Stomach (tissue), 4 donors: ENCODE data around the gene LDLRAD3.

Source experiments
- EP300 ChIP-seq: sonication (generic); formaldehyde crosslinking; IDR thresholded peaks from one replicate; pipeline ENCODE4 v1.6.1; 2017; ENCODE audit warnings: antibody characterized with exemption
- POLR2A ChIP-seq, 4 donors: fragments of 450-650 bp; IDR thresholded peaks; one replicate each; pipeline ENCODE4 v1.6.1; 2016; ENCODE audit warnings: antibody characterized with exemption in 4 of 4, control low read depth in 2 of 4, mild to moderate bottlenecking in 1 of 4, moderate library complexity in 1 of 4
- TF ChIP-seq, protein P1 (sequence below), 7 experiments: fragments of 450-650 bp in 4 of 7; fragments of 200-600 bp in 3 of 7; sonication (generic) in 3 of 7; IDR thresholded peaks; one replicate each; pipeline ENCODE4 v1.5.1; 2016 to 2019; ENCODE audit warnings: antibody characterized with exemption in 7 of 7, control low read depth in 2 of 7, mild to moderate bottlenecking in 1 of 7

DNA sequence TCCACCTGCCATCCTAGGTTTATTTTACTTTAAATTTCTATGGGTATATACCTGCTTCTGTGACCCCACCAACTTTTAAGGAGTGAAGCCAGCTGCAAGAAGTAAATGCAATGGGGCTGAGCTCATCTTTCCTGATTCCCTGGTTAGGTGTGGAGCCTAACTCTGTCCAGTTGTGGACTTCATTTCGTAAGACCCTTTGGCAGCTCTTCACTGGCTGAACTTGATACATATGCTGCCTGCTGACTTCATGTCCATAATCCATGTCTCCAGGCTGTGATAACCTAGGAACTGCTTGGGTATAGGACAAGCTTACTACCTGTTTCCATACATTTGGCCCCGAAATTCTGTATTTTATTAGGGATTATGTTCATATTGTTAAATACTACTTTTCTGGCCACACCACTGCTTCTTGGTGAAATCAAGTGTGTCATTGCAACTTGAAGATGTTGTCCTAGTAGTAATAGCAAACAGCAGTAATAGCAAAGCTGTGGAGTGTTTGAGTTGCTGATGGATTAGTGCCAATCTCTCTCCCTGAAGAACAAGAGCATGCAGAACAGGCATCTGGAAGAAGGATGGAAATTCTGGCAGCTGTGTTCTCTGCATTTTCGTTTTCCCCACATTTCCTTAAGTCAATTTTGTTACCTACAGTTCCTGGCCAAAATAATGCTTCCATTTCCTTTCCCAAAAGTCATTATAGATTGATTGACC, 31.2 kb downstream of the LDLRAD3 start:
- TF ChIP-seq POLR2A (IDR thresholded peaks at IDR 0.05) (no peak), EP300 (no peak)
- TF ChIP-seq, protein P1, sequence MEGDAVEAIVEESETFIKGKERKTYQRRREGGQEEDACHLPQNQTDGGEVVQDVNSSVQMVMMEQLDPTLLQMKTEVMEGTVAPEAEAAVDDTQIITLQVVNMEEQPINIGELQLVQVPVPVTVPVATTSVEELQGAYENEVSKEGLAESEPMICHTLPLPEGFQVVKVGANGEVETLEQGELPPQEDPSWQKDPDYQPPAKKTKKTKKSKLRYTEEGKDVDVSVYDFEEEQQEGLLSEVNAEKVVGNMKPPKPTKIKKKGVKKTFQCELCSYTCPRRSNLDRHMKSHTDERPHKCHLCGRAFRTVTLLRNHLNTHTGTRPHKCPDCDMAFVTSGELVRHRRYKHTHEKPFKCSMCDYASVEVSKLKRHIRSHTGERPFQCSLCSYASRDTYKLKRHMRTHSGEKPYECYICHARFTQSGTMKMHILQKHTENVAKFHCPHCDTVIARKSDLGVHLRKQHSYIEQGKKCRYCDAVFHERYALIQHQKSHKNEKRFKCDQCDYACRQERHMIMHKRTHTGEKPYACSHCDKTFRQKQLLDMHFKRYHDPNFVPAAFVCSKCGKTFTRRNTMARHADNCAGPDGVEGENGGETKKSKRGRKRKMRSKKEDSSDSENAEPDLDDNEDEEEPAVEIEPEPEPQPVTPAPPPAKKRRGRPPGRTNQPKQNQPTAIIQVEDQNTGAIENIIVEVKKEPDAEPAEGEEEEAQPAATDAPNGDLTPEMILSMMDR (IDR thresholded peaks at IDR 0.05): no peak
